Measurements from ENCODE around the gene BCL6B. TPM values are rescaled to one million over a fixed set of nuclear protein-coding genes. Genes with fewer than 3 reads are reported as not detected.

BCL6B gene
- total and polyA plus RNA-seq, 2 donors from 2014 or later, result 4.4 to 33.3 TPM

DNA sequence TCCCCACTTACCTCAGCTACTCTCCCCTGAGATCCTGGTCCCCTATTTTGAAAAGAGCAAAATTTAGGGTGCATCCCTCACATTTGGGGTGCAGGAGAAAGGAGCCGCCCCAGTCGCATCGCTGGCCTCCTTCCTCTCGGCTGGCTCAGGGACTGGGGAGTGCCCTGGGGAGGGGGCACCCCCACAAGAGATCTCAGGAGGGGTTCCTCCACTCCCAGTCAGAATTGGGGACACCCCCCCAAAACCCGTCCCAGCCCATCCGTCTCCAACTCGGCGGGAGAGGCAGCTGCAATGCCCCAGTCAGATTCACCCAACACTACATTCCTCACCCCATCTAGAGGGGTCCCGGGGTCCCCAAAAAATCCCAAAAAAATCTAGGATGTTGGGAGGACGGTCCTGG is 3.5 kb upstream of the BCL6B start:
- Histone ChIP-seq H3K9me3 (ENCODE audit: control insufficient read depth in 2 of 3, insufficient read depth in 1 of 3, low read length in 3 of 3) (no peaks in the 10 kb centered on the region), H3K27ac (ENCODE audit: low read depth in 2 of 2, low read length in 2 of 2) (peak overlapping the region; percentile 57), H3K9ac (ENCODE audit: low read length in 3 of 3) (peak overlapping the region in 2 of 3 donors; percentile 39 to 77), H3K36me3 (ENCODE audit: control insufficient read depth in 2 of 3, insufficient read depth in 3 of 3, low read length in 3 of 3) (no peaks in the 10 kb centered on the region), H3K27me3 (ENCODE audit: control insufficient read depth, insufficient read depth, low read length) (peaks cover 10% of the 10 kb centered on the region), H3K4me1 (ENCODE audit: control insufficient read depth in 2 of 3, insufficient read depth in 2 of 3, low read depth in 1 of 3, low read length in 3 of 3) (peaks cover 0 to 15% (median 7%) of the 10 kb centered on the region in 3 donors), H3K4me3 (ENCODE audit: low read length in 3 of 3) (peak overlapping the region in 2 of 3 donors; percentile 10 to 75)
- DNase-seq, result peak in 2 of 5 donors; percentile 63 to 73
- no peak for TF ChIP-seq CTCF (IDR thresholded peaks at IDR 0.05; ENCODE audit: borderline replicate concordance, extremely low read depth, insufficient read depth)
- intact Hi-C loops (cut with DNase I), result no loop called here
- no peak for FAIRE-seq

DNA sequence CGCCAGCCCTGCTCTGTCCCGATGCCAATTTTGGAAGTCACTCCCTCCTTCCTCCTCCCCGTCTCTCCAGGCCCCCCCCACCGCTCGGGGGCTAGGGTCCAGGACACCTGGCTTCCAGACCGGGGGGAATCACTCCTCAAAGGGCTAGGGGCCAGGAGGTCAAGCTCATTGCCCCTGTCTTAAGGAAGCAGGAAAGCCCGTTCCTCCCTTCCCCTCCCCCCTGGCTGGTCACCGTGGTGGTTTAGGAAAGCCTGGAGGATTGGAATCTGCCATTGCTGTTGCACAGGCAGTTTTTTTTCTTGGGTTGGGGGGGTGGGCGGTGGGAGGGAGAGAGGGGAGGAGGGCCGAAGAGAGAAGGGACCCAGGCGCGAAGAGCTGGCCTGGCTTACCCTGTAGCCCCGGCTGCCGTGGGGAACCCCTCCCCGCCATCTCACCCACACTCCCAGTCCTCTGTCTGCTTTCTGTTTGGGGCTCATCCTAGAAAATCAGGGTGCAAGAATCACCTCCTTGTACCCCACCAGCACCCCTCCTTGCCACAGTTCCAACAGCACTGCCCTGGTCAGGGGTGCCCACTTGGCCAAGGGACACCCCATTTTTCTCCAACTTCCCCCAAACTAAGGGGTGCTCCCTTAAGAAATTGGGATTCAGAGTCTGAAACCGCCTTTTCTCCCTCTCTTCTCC is 2.9 kb upstream of the BCL6B start:
- Histone ChIP-seq H3K4me3 (ENCODE audit: low read length in 3 of 3) (peak overlapping the region; percentile 51 to 75 (median 62)), H3K9ac (ENCODE audit: low read length in 3 of 3) (peak overlapping the region in 2 of 3 donors; percentile 31 to 77), H3K27ac (ENCODE audit: low read depth in 2 of 2, low read length in 2 of 2) (peak overlapping the region; percentile 34 to 65), H3K9me3 (ENCODE audit: control insufficient read depth in 2 of 3, insufficient read depth in 1 of 3, low read length in 3 of 3) (no peaks in the 10 kb centered on the region), H3K4me1 (ENCODE audit: control insufficient read depth in 2 of 3, insufficient read depth in 2 of 3, low read depth in 1 of 3, low read length in 3 of 3) (peaks cover 0 to 15% (median 7%) of the 10 kb centered on the region in 3 donors), H3K27me3 (ENCODE audit: control insufficient read depth, insufficient read depth, low read length) (peaks cover 10% of the 10 kb centered on the region), H3K36me3 (ENCODE audit: control insufficient read depth in 2 of 3, insufficient read depth in 3 of 3, low read length in 3 of 3) (no peaks in the 10 kb centered on the region)
- DNase-seq (peak in 4 of 5 donors; percentile 59 to 86 (median 82)), FAIRE-seq (no peak)
- no peak for TF ChIP-seq CTCF (IDR thresholded peaks at IDR 0.05; ENCODE audit: borderline replicate concordance, extremely low read depth, insufficient read depth)
- intact Hi-C loops (cut with DNase I), result no loop called here

- Histone ChIP-seq H3K4me3 (ENCODE audit: low read length in 3 of 3) (peak overlapping the region in 1 of 3 donors; percentile 58), H3K27me3 (ENCODE audit: control insufficient read depth, insufficient read depth, low read length) (peaks cover 10% of the 10 kb centered on the region), H3K9me3 (ENCODE audit: control insufficient read depth in 2 of 3, insufficient read depth in 1 of 3, low read length in 3 of 3) (no peaks in the 10 kb centered on the region), H3K9ac (ENCODE audit: low read length in 3 of 3) (peak overlapping the region in 2 of 3 donors; percentile 44 to 72), H3K27ac (ENCODE audit: low read depth in 2 of 2, low read length in 2 of 2) (peak overlapping the region; percentile 60 to 80), H3K36me3 (ENCODE audit: control insufficient read depth in 2 of 3, insufficient read depth in 3 of 3, low read length in 3 of 3) (no peaks in the 10 kb centered on the region), H3K4me1 (ENCODE audit: control insufficient read depth in 2 of 3, insufficient read depth in 2 of 3, low read depth in 1 of 3, low read length in 3 of 3) (peaks cover 0 to 9% (median 7%) of the 10 kb centered on the region in 3 donors)
- DNase-seq, result peak in 1 of 5 donors; percentile 53
- no peak for FAIRE-seq
- intact Hi-C loops (cut with DNase I), result no loop called here
- no peak for TF ChIP-seq CTCF (IDR thresholded peaks at IDR 0.05; ENCODE audit: borderline replicate concordance, extremely low read depth, insufficient read depth)
Observed at GRCh38 chr17:7020894-7021664, 1.8 kb upstream of the BCL6B start.

Measured in kidney (tissue), 14 donors.